Motor neuron (in vitro differentiated cells): ENCODE measurements around the gene ASTN1. TPM values are rescaled to one million over a fixed set of nuclear protein-coding genes. Genes with fewer than 3 reads are reported as not detected.

Source experiments
- ATAC-seq, 8 experiments: fragments of 200-7000 bp; cut with Tn5 transposase; replicated peaks in 6 of 8; 2 replicates each; pipeline ENCODE4 v1.8.0; 2021; ENCODE audit warnings: mild to moderate bottlenecking in 8 of 8, moderate library complexity in 8 of 8
- H3K27ac ChIP-seq, 2 donors: fragments of 250-450 bp; sonication (Bioruptor Pico); 2 replicates each; pipeline ENCODE4 v1.9.0; 2021; ENCODE audit warnings: antibody characterized with exemption in 2 of 2, mild to moderate bottlenecking in 2 of 2, moderate library complexity in 1 of 2
- H3K4me1 ChIP-seq, 2 donors: fragments of 250-450 bp; sonication (Bioruptor Pico); replicated peaks in 1 of 2; 2 replicates each; pipeline ENCODE4 v1.6.1; 2021; ENCODE audit warnings: antibody characterized with exemption in 2 of 2, mild to moderate bottlenecking in 2 of 2, moderate library complexity in 1 of 2
- H3K4me3 ChIP-seq, 5 donors: fragments of 250-450 bp; sonication (Bioruptor Pico); 2 replicates each; pipeline ENCODE4 v1.9.0; 2021; ENCODE audit warnings: antibody characterized with exemption in 5 of 5, mild to moderate bottlenecking in 5 of 5, moderate library complexity in 4 of 5
- WGBS, 10 experiments: fragments of 450-650 bp; shearing (Covaris generic); methylation state at CpG; one replicate each; pipeline ENCODE4 v1.0.0; 2022; 5-methylcytosine and 5-hydroxymethylcytosine counted together
- in situ Hi-C, 9 experiments: fragments of 400-800 bp; cut with MboI; loops; one replicate each; pipeline ENCODE4 v1.15.0; 2021; ENCODE audit warnings: low sequenced_read_pairs in 9 of 9, low pct_unique_long_range_greater_than_20kb in 2 of 9; ENCODE audit not compliant: unreplicated experiment in 9 of 9
- total RNA-seq, 8 experiments: library from RNA; unstranded; fragments of 300-600 nt; gene quantifications; 2 replicates each; pipeline versions ENCODE4 v1.2.3 to v1.2.4, GENCODE V29; 2022

Gene ASTN1
- total RNA-seq, 8 experiments from 2014 or later: 0.10 to 89.1 (median 37.5) TPM

- H3K4me1 ChIP-seq: peaks cover 0 to 8% of the 10 kb centered on the region in 2 donors
- ATAC-seq: no peak
- 30 to 100% (median 76%) methylated on average over 1 to 7 of the region's 7 CpGs; no CpG with 5 or more reads in 1 of the 10 experiments for WGBS, 10 experiments
- no peak overlapping the region for H3K4me3 ChIP-seq
- no peak overlapping the region for H3K27ac ChIP-seq
- in situ Hi-C loops: loop anchor here in 4 of 9 experiments (10.0 to 25.0 kb wide), 3 partner anchors 269 to 1032 kb away; partner anchors contain the start of gene BRINP2 (in 2 of the 4)
Observed at GRCh38 chr1:176905648-176906047, 258.9 kb downstream of the ASTN1 start.

- in situ Hi-C loops: loop anchor here in 4 of 9 experiments (10.0 to 25.0 kb wide), 3 partner anchors 271 to 1033 kb away; partner anchors contain the start of gene BRINP2 (in 2 of the 4)
- Histone ChIP-seq H3K4me3 (no peak overlapping the region), H3K4me1 (peaks cover 0 to 8% of the 10 kb centered on the region in 2 donors), H3K27ac (no peak overlapping the region)
- WGBS, 10 experiments: 10 to 73% (median 58%) methylated on average over 4 to 15 of the region's 19 CpGs; no CpG with 5 or more reads in 3 of the 10 experiments
- no peak for ATAC-seq
Observed at GRCh38 chr1:176904057-176904751, 260.3 kb downstream of the ASTN1 start.

GRCh38 chr1:176903474-176903873 lies 261.0 kb downstream of the ASTN1 start:
- in situ Hi-C loops: loop anchor here in 4 of 9 experiments (10.0 to 25.0 kb wide), 3 partner anchors 271 to 1034 kb away; partner anchors contain the start of gene BRINP2 (in 2 of the 4)
- Histone ChIP-seq H3K4me3 (no peak overlapping the region), H3K27ac (no peak overlapping the region), H3K4me1 (peaks cover 0 to 8% of the 10 kb centered on the region in 2 donors)
- 0 to 100% (median 84%) methylated on average over 1 to 4 of the region's 4 CpGs; no CpG with 5 or more reads in 1 of the 10 experiments for WGBS, 10 experiments
- no peak for ATAC-seq

GRCh38 chr1:176899321-176899720 lies 265.2 kb downstream of the ASTN1 start:
- no peak overlapping the region for H3K27ac ChIP-seq
- H3K4me1 ChIP-seq: peaks cover 3 to 6% of the 10 kb centered on the region in 2 donors
- no peak for ATAC-seq
- WGBS, 10 experiments: 20 to 100% (median 83%) methylated on average over 1 to 2 of the region's 2 CpGs; no CpG with 5 or more reads in 4 of the 10 experiments
- in situ Hi-C loops: loop anchor here in 7 of 9 experiments (10.0 to 25.0 kb wide), 6 partner anchors 288 to 1737 kb away; no protein-coding TSS in a partner anchor
- H3K4me3 ChIP-seq: no peak overlapping the region

- H3K27ac ChIP-seq: no peak overlapping the region
Observed at GRCh38 chr1:176897350-176898236, 266.9 kb downstream of the ASTN1 start.

GRCh38 chr1:176896216-176896615 lies 268.3 kb downstream of the ASTN1 start:
- ATAC-seq: no peak
- Histone ChIP-seq H3K27ac (no peak overlapping the region), H3K4me1 (peaks cover 3 to 6% of the 10 kb centered on the region in 2 donors), H3K4me3 (no peak overlapping the region)
- in situ Hi-C loops: loop anchor here in 7 of 9 experiments (10.0 to 25.0 kb wide), 6 partner anchors 291 to 1734 kb away; no protein-coding TSS in a partner anchor
- WGBS, 10 experiments: 46 to 87% (median 71%) methylated on average over 3 to 10 of the region's 10 CpGs; no CpG with 5 or more reads in 1 of the 10 experiments

More at GRCh38 chr1:176897350-176898236, 266.9 kb downstream of the ASTN1 start:
- in situ Hi-C loops: loop anchor here in 7 of 9 experiments (10.0 to 25.0 kb wide), 6 partner anchors 290 to 1735 kb away; no protein-coding TSS in a partner anchor
- 1 to 11% (median 6%) methylated on average over 10 to 25 of the region's 25 CpGs for WGBS, 10 experiments
- peaks cover 3 to 6% of the 10 kb centered on the region in 2 donors for H3K4me1 ChIP-seq
- H3K4me3 ChIP-seq: peak overlapping the region in 3 of 5 donors; percentile 5 to 14 (median 14)
- ATAC-seq: peak; percentile 72 to 100 (median 100)

- H3K4me3 ChIP-seq: no peak overlapping the region
- ATAC-seq: peak in 3 of 8 experiments; percentile 31 to 46 (median 42)
- no peak overlapping the region for H3K27ac ChIP-seq
- 17 to 100% (median 100%) methylated on average over 1 to 8 of the region's 8 CpGs; no CpG with 5 or more reads in 5 of the 10 experiments for WGBS, 10 experiments
- in situ Hi-C loops: loop anchor here in 7 of 9 experiments (10.0 to 25.0 kb wide), 6 partner anchors 293 to 1732 kb away; no protein-coding TSS in a partner anchor
- H3K4me1 ChIP-seq: peaks cover 3 to 6% of the 10 kb centered on the region in 2 donors
Observed at GRCh38 chr1:176894450-176894849, 270.1 kb downstream of the ASTN1 start.

GRCh38 chr1:176893625-176894352 lies 270.7 kb downstream of the ASTN1 start:
- Histone ChIP-seq H3K4me3 (no peak overlapping the region), H3K27ac (no peak overlapping the region), H3K4me1 (peaks cover 3 to 6% of the 10 kb centered on the region in 2 donors)
- WGBS, 10 experiments: 0 to 100% (median 82%) methylated on average over 1 to 7 of the region's 7 CpGs; no CpG with 5 or more reads in 2 of the 10 experiments
- in situ Hi-C loops: loop anchor here in 7 of 9 experiments (10.0 to 25.0 kb wide), 6 partner anchors 294 to 1731 kb away; no protein-coding TSS in a partner anchor
- peak in 1 of 8 experiments; percentile 14 for ATAC-seq

GRCh38 chr1:176888471-176889032 lies 276.0 kb downstream of the ASTN1 start:
- H3K27ac ChIP-seq: no peak overlapping the region
- no peak overlapping the region for H3K4me3 ChIP-seq
- 0 to 100% (median 100%) methylated on average over 1 to 3 of the region's 3 CpGs; no CpG with 5 or more reads in 3 of the 10 experiments for WGBS, 10 experiments
- ATAC-seq: no peak
- in situ Hi-C loops: loop anchor here in 7 of 9 experiments (10.0 to 25.0 kb wide), 5 partner anchors 299 to 1726 kb away; no protein-coding TSS in a partner anchor
- no peaks in the 10 kb centered on the region for H3K4me1 ChIP-seq

GRCh38 chr1:176885751-176886150 lies 278.8 kb downstream of the ASTN1 start:
- Histone ChIP-seq H3K4me1 (no peaks in the 10 kb centered on the region), H3K4me3 (no peak overlapping the region), H3K27ac (no peak overlapping the region)
- 0 to 92% (median 20%) methylated on average over 1 to 2 of the region's 2 CpGs; no CpG with 5 or more reads in 1 of the 10 experiments for WGBS, 10 experiments
- ATAC-seq: no peak
- in situ Hi-C loops: loop anchor here in 7 of 9 experiments (10.0 to 25.0 kb wide), 5 partner anchors 302 to 1723 kb away; no protein-coding TSS in a partner anchor

GRCh38 chr1:176885341-176885740 lies 279.2 kb downstream of the ASTN1 start:
- H3K4me3 ChIP-seq: no peak overlapping the region
- no peak for ATAC-seq
- in situ Hi-C loops: loop anchor here in 7 of 9 experiments (10.0 to 25.0 kb wide), 5 partner anchors 302 to 1723 kb away; no protein-coding TSS in a partner anchor
- no peak overlapping the region for H3K27ac ChIP-seq
- H3K4me1 ChIP-seq: no peaks in the 10 kb centered on the region
- 0 to 93% (median 60%) methylated on average over 1 to 3 of the region's 3 CpGs for WGBS, 10 experiments
